K562 (cell line): Measurements from ENCODE around the gene ENOSF1. TPM values are rescaled to one million over a fixed set of nuclear protein-coding genes. Genes with fewer than 3 reads are reported as not detected.
A peak's percentile ranks its signal among the peaks of the same experiment; 100 is the strongest.

Source experiments
- BCL6 ChIP-seq: fragments of 250-450 bp; sonication (Bioruptor Pico); IDR thresholded peaks from 2 replicates; pipeline ENCODE4 v1.4.0; 2020
- BMI1 ChIP-seq: fragments of 150-350 bp; IDR thresholded peaks from 2 replicates; pipeline ENCODE4 v1.6.1; 2014; ENCODE audit warnings: low read length
- FIP1L1 ChIP-seq: fragments of 200-400 bp; formaldehyde crosslinking; IDR thresholded peaks from 2 replicates; pipeline ENCODE4 v1.6.1; 2018; ENCODE audit warnings: mild to moderate bottlenecking, low read depth, low read length; ENCODE audit not compliant: poor library complexity, severe bottlenecking
- FOXP1 ChIP-seq: sonication (generic); formaldehyde crosslinking; IDR thresholded peaks from 2 replicates; pipeline ENCODE4 v1.8.0; 2022; ENCODE audit warnings: mild to moderate bottlenecking, missing genetic modification reagents
- FOXP4 ChIP-seq: sonication (generic); formaldehyde crosslinking; IDR thresholded peaks from 2 replicates; pipeline ENCODE4 v1.8.0; 2022; ENCODE audit warnings: mild to moderate bottlenecking, missing genetic modification reagents, borderline replicate concordance
- MBD1 ChIP-seq: fragments of 250-450 bp; sonication (Bioruptor Pico); IDR thresholded peaks from 2 replicates; pipeline ENCODE4 v1.8.0; 2022; ENCODE audit warnings: inconsistent platforms
- WHSC1 ChIP-seq: IDR thresholded peaks from one replicate; pipeline ENCODE4 v1.6.1; 2012; ENCODE audit warnings: low read length, control low read depth, inconsistent platforms
- ZBTB9 ChIP-seq: fragments of 450-650 bp; formaldehyde crosslinking; IDR thresholded peaks from 2 replicates; pipeline ENCODE4 v1.4.0; 2020; ENCODE audit warnings: mild to moderate bottlenecking, moderate library complexity
- ZNF140 ChIP-seq: fragments of 250-450 bp; sonication (Bioruptor Pico); IDR thresholded peaks from 2 replicates; pipeline ENCODE4 v1.8.0; 2021; ENCODE audit warnings: moderate library complexity, mild to moderate bottlenecking, inconsistent platforms
- ZNF407 ChIP-seq: fragments of 450-650 bp; IDR thresholded peaks from 2 replicates; pipeline ENCODE4 v1.6.1; 2016; ENCODE audit warnings: low read depth
- ZNF57 ChIP-seq: fragments of 450-650 bp; formaldehyde crosslinking; IDR thresholded peaks from 2 replicates; pipeline ENCODE4 v1.4.0; 2020; ENCODE audit warnings: mild to moderate bottlenecking, moderate library complexity
- polyA plus RNA-seq, 8 experiments: library from polyadenylated mRNA; depleted of rRNA in 4 of 8; stranded (reverse) in 5 of 8; unstranded in 3 of 8; fragments of >200 nt; fragmentation: Nextera tagmentation in 2 of 8; fragmentation: Illumina TruSeq in 1 of 8; extraction: Ambion mirVana in 2 of 8; extraction: Trizol in 1 of 8; gene quantifications; 2 replicates each; pipeline versions ENCODE4 v1.2.1 to v1.2.3, GENCODE V29; 2011 to 2014; ENCODE audit warnings: inconsistent platforms in 1 of 8, missing spikeins in 1 of 8
- total RNA-seq, 7 experiments: library from RNA; depleted of rRNA in 6 of 7; stranded (reverse); fragments of >200 nt in 6 of 7; fragmentation: Illumina TruSeq in 2 of 7; extraction: Trizol in 2 of 7; gene quantifications; 2 replicates each; pipeline versions ENCODE4 v1.2.1 to v1.2.3, GENCODE V29; 2011 to 2021; ENCODE audit warnings: low replicate concordance in 1 of 7

Gene ENOSF1
- total and polyA plus RNA-seq, 9 of the 15 experiments (the other 6 are each of a cell fraction or from before 2014, with no cell fraction given) = 15.5 to 66.4 (median 46.5) TPM

- TF ChIP-seq ZNF407 (no peak), BCL6 (no peak), ZBTB9 (CRISPR knock-in tag) (no peak), FOXP1 (CRISPR knock-in tag) (peak; percentile 98; the same call in 1 of the 2 replicates), FIP1L1 (peak; percentile 20), FOXP4 (CRISPR knock-in tag) (peak; percentile 72; the same call in 1 of the 2 replicates), MBD1 (peak; percentile 96), WHSC1 (no peak), ZNF140 (CRISPR knock-in tag) (no peak), BMI1 (no peak), ZNF57 (CRISPR knock-in tag) (no peak)
Observed at GRCh38 chr18:712401-713134, at the start of gene ENOSF1 (continued).
